Stimulated activated CD8-positive, alpha-beta memory T cell treated with anti-CD3 and anti-CD28 coated beads, Interleukin-15, amount 100 ng/mL, for 24 hours (primary cell): ENCODE measurements around the gene RIN1.
A peak's percentile ranks its signal among the peaks of the same experiment; 100 is the strongest.
"Not testable (repeated sequence)": the region's sequence is repeated elsewhere in the genome, so short reads cannot be mapped to it uniquely, and the experiment has no call there.

Experiments
- DNase-seq: peaks from one replicate; pipeline ENCODE4 v3.0.0-alpha.2; 2020; ENCODE audit warnings: low read depth

Gene RIN1

DNA sequence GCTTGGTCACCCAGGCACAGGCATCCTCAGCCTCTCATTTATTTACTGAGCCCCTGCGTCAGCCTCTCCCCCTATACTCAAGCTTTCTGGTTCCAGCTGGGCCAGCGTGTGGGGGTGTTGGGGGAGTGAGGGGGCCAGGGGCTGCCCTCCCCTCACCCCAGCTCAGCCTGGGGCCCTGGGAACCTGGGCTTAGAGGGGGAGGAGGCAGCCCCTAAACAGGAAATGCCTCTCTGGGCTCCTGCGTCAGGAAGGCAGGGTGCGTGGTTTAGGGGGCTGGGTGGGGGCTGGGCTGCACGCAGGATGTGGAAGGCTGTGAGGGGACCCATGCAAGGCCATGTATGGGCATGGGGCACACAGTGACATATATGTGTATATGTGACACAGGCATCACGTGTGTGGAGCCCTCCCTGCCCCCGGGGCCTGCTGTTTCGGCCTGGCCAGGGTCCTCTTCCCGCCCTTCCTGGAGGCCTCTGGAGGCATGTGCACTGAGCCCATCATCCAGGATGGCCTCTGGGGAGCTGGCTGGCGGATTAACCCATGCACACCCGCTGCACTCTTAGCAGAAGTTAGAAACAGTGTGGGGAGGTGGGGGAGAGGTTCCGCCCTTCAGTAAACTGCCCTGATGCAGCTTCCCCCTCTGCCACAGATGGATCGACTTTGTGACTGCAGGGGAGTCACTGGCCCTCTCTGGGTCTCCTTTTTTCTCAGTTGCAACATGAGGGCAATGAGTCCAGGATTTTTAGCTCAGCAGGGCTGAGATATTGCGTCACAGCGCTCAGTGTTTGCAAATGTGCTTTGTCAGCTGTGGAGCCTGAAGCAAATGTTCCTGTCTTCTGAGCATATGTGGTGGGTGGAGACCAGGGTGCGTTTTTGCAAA is 18.3 kb downstream of the RIN1 start:
- no peak for DNase-seq

DNA sequence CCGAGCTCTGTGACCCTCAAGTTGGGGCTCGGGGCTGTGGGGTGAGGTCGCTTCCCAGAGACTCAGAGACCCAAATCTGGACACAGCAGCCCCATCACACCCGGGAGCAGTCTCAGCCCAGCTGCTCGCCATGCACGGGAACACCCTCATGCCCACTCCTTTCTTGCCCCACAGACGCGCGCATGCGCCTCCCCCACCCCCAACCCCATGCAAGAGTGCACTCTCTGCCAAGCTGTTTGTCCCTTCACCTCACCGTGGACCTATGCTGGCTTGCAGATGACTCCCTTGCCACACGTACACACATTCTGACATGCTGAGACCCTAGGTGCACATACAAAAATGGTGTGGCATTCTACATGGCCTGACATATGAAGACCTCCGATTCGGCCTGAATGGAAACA is 18.9 kb downstream of the RIN1 start:
- no peak for DNase-seq

DNA sequence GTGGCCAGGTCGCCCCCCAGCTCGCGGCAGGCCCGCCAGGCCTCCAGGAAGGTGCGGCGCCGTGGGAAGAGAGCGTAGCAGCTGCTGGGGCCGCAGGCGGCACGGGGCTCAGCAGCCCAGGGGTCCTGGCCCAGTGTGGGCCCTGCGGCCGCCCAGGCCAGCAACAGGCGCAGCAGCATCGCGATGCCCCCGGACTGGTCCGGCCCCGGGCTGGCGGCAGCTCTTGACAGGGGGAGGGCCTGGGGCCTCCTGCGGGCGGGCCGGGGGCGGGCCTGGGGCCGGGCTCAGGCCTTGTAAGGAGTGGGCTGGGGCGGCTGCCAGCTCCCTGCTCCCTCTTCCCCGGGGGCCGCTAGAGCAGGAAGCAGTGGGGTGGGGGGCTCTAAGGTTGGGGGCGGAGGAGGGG is 19.4 kb downstream of the RIN1 start, which contains the start of gene CD248:
TSS of gene CD248 (minus strand) at position 196 of the 403 bp plus-strand sequence. CDS start at position 179, 17 bp downstream.
- DNase-seq, result no peak

DNA sequence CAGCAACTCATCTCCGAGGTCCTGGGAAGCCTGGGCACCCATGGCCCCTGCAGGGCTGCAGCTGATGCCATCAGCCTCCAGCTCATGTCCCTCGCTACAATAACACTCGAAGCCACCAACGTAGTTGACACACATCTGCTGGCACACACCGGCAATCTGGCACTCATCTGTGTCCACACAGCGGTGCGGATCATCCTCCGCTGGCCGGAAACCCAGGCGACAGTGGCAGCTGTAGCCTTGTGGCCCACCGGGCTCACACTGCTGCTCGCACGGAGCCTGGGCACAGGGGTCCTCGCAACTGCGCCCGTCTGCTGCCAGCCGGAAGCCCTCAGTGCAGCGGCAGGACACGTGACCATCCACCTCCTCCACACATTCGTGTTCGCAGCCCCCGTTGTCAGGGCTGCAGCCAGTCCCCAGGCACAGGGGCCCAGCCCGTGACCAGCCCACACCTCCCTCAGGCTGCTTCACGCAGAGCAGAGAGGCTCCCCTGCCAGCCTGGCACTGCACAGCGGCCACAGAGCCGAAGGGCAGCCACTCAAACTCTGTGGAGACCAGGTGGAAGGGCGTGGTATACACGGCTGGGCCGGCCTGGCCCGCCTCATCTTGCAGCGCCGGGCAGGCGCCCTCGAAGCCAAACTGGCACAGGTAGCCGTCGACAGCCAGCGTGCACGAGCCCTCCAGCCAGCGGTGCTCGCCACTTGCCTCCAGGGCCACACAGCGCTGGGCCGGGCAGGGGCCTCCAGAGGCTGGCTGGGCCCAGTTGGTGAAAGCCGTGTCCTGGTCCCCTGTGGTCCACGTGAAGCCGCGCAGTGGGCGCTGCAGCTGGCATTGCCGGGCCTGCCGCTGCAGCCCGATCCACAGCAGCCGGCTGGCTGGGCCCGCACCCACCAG is 20.1 kb downstream of the RIN1 start:
- DNase-seq, result no peak

DNA sequence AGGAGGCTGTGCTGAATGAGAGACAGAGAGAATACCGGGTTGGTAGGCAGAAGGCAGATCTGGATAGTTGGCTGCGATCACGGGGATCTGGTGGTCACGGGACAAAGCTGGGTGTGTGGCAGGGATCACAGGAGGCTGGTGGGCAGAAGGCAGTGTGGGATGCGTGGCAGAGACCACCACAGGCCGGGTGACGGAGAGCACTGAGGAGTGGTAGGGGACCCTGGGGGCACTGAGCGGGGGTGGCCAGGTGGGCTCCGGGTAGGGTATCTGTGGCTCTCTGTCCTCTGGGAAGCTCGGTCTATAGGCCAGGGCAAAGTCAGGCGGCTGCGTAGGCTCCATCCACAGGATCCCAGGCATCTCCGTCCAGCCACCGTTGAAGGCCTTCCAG is 20.7 kb downstream of the RIN1 start:
- DNase-seq, result no peak

DNA sequence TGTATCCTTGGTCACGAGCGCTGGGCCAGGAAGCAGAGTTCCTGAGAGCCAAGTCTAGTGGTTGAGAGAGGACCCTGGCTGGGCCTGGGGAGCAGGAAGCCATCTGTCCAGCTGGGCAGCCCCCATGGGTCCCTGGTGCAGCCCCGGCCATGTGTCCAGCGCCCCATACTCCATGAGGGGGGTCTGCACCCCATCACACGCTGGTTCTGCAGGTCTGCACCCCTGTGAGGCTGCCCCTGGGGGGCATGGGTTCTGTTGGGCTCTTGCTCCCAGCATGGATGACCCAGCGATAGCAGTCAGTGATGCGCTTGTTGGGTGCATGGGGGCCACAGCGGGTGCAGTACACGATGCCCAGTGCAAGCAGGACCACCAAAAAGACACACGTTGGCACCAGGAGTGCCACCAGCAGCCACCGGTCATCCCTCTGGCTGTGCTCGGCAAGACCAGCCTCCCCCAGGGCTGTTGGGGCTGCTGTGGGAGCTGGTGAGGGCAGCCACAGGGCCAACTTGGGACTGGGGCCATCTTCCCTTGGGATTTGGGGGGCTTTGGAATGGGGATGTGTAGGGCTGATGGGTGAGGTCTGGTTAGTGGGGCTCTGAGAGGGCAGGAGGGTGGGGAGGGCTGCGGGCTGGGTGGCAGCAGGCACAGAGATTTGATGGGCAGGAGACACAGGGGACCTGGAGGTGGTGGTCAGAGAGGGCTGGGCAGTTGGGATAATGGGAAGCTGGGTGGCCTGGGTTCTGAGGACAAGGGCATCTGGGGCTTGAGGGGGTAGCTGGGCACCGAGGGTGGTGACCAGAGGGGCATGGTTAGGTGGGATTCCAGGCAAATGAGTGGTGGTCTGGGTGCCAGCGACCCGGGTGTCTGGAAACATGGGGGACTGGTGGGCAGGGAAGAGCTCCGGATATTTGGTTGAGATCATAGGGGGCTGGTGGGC is 21.4 kb downstream of the RIN1 start:
- no peak for DNase-seq

DNA sequence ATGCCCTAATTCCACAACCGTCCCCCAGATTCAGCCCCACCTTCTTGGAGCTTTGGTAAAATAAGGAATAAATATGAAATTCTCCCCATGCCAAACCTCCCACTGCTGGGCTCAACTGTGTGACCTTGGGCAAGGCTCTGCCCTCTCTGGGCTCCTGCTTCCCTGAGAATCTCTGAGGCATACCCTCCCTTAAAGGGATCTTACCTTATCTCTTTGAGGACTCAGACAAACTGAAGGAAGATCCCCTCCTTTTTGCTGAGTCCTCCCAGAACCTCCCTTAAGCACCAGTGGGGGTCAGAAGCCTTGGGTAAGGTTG is 22.1 kb downstream of the RIN1 start:
- no peak for DNase-seq

DNA sequence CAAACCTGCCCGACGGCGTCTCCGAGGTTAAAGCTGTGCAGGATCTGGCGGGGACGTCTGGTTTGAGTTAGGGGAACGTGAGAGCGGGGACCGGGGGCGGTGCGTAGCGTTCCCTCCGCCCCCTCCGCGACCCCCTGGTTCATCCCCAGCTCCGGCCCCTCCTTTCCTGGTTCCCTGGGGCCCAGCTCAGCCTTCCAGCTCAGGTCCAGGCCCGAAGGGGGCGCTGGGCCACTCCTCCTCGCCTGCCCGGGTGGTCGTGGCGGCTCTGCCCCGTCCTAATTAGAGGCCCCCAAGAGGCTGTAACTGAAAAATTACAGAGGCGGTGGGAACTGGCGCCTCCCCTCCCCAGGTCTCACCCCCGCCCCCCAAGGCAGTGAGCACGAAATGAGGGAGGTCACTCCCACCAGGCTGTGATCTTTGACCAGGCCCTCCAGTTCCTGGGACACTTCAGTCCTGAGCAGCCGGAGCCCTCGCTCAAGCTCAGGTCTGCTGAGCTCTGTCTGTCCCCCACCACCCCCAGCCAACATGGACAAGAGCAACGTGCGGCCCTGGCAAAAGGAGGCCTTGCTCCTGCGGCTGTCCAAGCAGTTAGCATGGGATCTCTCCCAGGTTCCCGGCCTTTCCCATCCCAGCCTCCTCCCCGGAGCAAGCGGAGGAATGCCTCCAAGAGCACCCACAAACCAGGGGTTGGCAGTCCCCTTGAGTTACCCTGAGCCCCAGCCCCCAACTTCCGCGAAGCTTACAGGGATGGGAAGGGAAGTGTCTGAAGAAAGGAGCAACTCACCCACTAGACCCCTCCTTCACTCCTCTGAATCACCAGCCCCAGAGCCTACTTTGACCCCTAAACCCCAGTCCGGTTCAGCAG is 22.7 kb downstream of the RIN1 start:
- DNase-seq, result no peak

DNA sequence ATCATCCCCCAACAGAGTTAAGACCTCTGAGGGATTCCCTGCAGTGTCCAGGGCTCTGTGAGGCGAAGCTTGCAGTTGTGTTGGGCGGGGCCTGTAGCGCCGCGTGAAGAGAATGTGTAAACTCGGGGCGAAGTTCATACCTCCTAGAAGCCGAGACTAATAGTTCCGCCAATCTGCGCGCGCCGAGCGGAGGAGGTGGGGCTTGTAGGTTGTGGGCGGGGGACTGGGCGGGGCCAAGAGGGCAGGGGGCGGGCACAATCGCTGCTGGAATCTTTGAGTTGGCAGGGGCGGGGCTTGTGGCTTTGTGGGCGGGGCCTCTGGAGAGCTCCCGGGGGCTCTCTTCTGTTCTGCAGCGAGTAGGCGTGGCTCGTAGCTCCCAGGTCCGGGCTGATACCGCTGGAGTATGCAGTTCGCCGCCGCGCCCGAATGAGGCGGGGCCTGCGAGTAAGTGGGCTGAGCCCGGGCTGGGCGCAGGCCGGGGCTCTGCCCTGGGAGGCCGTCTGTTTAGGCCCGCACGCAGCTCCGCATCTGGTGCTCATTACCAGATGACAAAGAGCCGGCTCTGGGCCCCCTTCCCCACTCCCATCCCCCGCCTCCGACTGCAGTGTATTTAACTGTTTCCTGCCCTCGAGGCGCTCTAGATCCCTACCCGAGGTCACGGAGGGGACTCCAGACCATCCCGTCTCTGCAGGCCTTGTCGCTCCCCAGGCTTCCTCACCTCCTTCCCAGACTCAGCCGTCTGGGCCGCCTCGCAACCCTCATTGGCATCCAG is 23.5 kb downstream of the RIN1 start:
- DNase-seq, result peak; percentile 97

DNA sequence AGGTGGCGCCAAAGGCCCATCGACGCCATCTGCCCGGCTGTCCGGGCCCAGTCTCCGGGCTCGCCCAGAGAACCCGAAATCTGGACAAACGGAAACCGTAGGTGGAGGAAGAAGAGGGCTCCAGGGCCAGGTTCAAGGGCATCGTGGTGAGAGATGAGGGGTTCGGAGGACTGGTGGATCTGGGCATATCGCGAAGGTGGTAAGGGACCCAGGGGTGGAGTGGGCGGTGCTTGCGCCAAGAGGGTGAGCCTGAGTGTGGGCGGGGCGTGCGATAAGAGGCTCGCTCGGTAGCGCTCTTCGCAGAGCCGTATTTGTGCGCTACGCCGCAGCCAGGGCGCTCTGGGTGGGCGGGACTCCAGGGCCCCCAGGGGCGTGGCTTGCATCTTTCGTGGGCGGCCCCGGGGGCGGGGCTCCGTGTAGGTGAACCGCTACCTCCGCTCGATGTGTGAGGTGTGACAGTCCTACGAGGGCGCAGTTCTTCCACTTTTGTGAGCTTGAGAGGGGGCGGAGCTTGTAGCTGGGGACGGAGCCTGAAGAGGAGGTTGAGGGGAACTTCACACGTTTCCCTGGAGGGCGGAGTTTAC is 24.2 kb downstream of the RIN1 start:
- DNase-seq, result peak; percentile 92

DNA sequence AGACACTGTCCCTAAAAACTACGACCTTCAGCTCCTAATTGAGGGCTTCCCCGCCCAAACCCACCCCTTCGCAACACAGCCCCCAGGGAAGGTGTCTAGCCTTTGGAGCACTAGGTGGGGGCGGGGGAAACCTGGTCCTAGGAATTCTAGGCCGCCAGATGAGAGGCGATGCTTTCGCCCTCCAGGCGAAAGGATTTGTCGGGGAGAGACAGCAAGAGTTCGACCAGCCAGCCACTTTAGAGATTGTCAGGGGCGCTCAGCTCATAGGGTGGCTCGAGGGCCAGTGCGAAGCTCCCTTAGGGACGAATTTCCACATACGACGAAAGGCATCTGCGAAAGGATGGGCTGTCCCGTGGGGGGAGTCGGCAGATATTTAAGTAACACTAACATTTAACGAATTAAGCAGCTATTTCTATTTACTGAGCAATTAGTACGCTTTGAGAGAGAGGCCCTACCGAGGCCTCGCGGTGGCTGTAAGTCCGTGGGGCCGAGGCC is 24.7 kb downstream of the RIN1 start:
- no peak for DNase-seq

DNA sequence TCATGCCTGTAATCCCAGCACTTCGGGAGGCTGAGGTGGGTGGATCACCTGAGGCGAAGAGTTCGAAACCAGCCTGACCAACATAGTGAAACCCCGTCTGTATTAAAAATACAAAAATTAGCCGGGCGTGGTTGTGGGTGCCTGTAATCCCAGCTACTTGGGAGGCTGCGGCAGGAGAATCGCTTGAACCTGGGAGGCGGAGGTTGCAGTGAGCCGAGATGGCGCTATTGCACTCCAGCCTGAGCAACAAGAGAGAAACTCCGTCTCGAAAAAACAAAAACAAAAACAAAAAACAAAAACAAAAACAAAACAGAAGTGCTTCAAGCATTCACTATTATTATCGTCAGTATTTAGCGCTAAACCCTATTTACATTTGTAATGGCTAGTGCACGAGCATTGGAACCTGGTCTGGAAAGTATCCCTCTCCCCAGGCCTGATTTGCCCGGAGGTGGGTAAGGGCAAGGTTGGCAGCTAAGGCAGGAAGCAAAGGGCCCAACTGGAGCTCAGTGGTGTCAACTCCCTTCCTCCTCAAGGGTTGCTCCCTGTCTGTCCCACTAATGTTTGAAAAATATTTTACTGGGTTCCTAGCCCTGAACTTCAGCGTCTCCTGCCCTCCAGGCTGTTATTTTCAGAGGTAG is 25.3 kb downstream of the RIN1 start:
- not testable (repeated sequence) for DNase-seq

DNA sequence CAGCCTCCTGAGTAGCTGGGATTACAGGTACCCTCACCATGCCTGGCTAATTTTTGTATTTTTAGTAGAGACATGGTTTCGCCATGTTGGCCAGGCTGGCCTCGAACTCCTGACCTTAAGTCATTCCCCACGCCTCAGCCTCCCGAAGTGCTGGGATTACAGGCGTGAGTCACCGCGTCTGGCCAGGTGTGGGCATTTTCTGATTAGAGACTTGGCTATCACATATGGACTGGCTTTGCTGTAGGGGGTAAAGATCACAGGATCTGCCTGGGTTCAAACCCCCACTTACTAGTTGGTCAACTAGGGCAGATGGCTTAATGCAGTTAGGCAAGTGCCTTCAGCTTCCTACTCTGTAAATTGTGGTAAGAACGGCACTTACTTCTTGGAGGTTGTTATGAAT is 25.9 kb downstream of the RIN1 start:
- DNase-seq, result no peak

DNA sequence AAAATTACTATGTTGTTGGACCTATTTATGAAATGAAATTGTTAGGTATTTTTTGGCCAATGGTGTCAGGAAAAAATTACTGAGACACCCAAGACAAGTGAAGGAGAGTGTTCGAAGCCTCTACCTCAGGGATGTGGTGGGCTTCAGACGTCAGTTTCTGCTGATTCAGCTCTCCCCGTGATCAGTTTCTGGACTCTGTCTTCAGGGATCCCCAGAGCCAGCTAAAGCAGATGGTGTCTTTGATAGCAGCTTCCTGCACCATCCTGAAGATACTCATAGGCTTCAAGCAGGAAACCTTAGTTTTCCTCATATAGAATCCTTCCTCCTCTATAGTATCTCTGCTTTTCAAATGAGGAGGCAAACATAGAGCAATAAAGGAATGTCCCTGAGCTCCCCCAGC is 26.8 kb downstream of the RIN1 start:
- no peak for DNase-seq

DNA sequence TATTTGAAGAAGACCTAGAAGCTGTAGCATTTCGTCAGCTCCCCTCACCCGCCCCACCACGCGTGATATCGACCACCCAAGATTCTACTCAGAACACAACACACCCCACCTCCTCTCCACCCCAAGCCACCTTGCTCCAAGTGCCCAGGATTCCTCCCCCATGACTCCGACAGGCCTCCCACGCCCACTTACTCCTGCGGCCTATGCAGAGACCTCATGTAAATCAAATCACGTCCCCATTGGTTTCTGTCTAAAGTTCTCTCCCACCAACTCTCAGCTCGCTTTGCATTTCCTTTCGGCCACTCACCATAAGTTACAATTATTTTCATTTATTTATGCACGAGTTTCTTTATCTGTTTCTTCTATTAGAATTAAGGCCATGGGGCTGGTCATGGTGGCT is 33.6 kb downstream of the RIN1 start:
- no peak for DNase-seq

DNA sequence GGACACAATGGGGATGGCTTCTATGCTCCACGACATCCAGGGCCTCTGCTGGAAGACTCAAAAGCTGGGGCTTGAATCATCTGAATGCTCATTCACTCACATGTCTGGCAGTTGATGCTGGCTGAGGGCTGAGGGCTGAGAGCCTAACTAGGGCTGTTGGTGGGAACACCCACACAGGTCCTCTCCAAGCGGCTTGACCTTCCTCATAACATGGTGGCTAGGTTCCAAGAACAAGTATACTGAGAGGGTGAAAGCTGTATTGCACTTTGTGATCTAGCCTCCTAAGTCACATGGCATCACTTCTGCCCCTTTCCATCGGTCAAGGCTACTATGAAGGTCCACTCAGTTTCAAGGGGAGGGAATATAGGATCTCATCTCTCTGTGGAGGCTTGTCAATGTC is 37.0 kb downstream of the RIN1 start:
- DNase-seq, result no peak

DNA sequence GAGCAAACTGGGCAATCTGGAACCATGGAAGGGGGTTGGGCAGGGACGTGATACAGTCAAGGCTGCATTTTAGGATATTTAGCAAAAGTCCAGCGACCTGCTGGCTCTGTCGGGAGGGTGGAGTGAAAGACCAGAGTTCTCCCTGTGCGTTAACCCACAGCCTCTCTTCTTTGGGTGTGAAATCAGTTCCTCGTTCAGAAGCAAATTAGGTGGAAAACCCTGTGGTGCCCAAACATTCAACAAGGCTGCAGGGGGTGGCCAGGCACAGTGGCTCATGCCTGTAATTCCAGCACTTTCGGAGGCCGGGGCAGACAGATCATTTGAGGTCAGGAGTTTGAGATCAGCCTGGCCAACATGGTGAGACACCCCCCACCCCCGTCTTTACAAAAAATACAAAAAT is 38.6 kb downstream of the RIN1 start:
- DNase-seq, result no peak

DNA sequence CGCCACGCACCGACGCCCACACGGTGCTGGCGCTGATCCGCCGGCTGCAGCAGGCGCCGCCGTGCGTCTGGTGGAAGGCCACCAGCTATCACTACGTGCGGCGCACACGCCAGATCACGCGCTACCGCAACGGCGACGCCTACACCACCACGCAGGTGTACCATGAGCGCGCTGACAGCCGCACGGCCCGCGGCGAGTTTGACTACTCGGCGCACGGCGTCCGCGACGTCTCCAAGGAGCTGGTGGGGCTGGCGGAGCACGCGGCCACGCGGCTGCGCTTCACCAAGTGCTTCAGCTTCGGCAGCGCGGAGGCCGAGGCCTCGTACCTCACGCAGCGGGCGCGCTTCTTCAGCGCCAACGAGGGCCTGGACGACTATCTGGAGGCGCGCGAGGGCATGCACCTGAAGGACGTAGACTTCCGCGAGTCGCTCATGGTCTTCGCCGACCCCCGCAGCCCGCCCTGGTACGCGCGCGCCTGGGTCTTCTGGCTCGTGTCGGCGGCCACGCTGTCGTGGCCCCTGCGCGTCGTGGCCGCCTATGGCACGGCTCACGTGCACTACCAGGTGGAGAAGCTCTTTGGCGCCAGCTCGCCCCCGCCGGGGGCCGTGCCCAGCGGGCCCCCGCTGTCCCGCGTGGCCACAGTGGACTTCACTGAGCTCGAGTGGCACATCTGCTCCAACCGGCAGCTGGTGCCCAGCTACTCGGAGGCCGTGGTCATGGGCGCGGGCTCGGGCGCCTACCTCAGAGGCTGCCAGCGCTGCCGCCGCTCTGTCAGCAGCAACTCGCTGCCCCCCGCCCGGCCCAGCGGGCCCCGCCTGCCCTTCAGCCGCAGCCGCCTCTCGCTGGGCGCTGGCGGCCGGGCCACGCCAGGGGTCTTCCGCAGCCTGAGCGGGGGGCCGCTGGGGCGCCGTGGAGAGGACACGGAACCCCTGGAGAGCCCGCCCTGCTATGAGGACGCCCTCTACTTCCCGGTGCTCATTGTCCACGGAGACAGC is 41.3 kb downstream of the RIN1 start:
- DNase-seq, result no peak
